HEK293 (cell line): Measurements from ENCODE around the gene MAP3K6.

Experiments
- CTCF ChIA-PET: fragments of 350-600 bp; formaldehyde crosslinking; extraction: SDS; loops from one replicate; lab custom pipeline; 2021; ENCODE audit warnings: antibody characterized with exemption; lab: Yijun Ruan, JAX
- POLR2A ChIA-PET: fragments of 300-600 bp; formaldehyde crosslinking; extraction: SDS; loops from one replicate; lab custom pipeline; 2020; ENCODE audit warnings: antibody characterized with exemption, inconsistent platforms; lab: Yijun Ruan, JAX
- H3K27ac ChIP-seq: fragments of 200-500 bp; sonication (Bioruptor generic); 2 replicates; pipeline ENCODE4 v1.5.1; 2014; ENCODE audit warnings: low read depth, low read length, control low read depth, inconsistent platforms; ENCODE audit errors: extremely low read depth
- H3K36me3 ChIP-seq, 2 experiments: fragments of 200-500 bp in 1 of 2; sonication (Bioruptor generic) in 1 of 2; 1 replicate in 1 of 2; 2 replicates in 1 of 2; pipeline ENCODE4 v1.5.1; 2014 to 2017; ENCODE audit warnings: inconsistent platforms in 2 of 2, low read length in 2 of 2; ENCODE audit not compliant: control insufficient read depth in 2 of 2, insufficient read depth in 1 of 2
- H3K4me1 ChIP-seq: fragments of 200-500 bp; sonication (Bioruptor generic); 2 replicates; pipeline ENCODE4 v1.5.1; 2014; ENCODE audit warnings: mild to moderate bottlenecking, low read length, inconsistent platforms; ENCODE audit not compliant: control insufficient read depth, insufficient read depth
- H3K4me3 ChIP-seq: 2 replicates; pipeline ENCODE4 v1.5.1; 2011; ENCODE audit warnings: low read depth, mild to moderate bottlenecking, control low read depth, low read length, moderate library complexity
- H3K9me3 ChIP-seq: fragments of 200-500 bp; sonication (Bioruptor generic); 2 replicates; pipeline ENCODE4 v1.5.1; 2014; ENCODE audit warnings: low read depth, low read length, inconsistent platforms; ENCODE audit not compliant: control insufficient read depth, insufficient read depth
- GLI4 ChIP-seq: fragments of 450-650 bp; formaldehyde crosslinking; IDR thresholded peaks from 2 replicates; pipeline ENCODE4 v1.5.1; 2016; ENCODE audit warnings: missing biosample characterization, missing genetic modification characterization
- HOXD13 ChIP-seq: sonication (generic); formaldehyde crosslinking; IDR thresholded peaks from 2 replicates; pipeline ENCODE4 v1.8.0; 2022; ENCODE audit warnings: missing genetic modification reagents, borderline replicate concordance
- KLF1 ChIP-seq: fragments of 450-650 bp; formaldehyde crosslinking; IDR thresholded peaks from 2 replicates; pipeline ENCODE4 v1.5.1; 2016; ENCODE audit warnings: missing biosample characterization, missing genetic modification characterization
- KLF9 ChIP-seq: fragments of 450-650 bp; formaldehyde crosslinking; IDR thresholded peaks from 2 replicates; pipeline ENCODE4 v1.5.1; 2016; ENCODE audit warnings: missing biosample characterization, missing genetic modification characterization, low read depth
- MZF1 ChIP-seq: fragments of 450-650 bp; formaldehyde crosslinking; IDR thresholded peaks from 2 replicates; pipeline ENCODE4 v1.5.1; 2017; ENCODE audit warnings: missing biosample characterization, missing genetic modification characterization, borderline replicate concordance
- OVOL3 ChIP-seq: fragments of 450-650 bp; formaldehyde crosslinking; IDR thresholded peaks from 2 replicates; pipeline ENCODE4 v1.5.1; 2016; ENCODE audit warnings: missing biosample characterization, missing genetic modification characterization
- PRDM2 ChIP-seq: fragments of 450-650 bp; formaldehyde crosslinking; IDR thresholded peaks from 2 replicates; pipeline ENCODE4 v1.5.1; 2016; ENCODE audit warnings: missing biosample characterization, missing genetic modification characterization, borderline replicate concordance
- SP2 ChIP-seq: fragments of 450-650 bp; formaldehyde crosslinking; IDR thresholded peaks from 2 replicates; pipeline ENCODE4 v1.5.1; 2016; ENCODE audit warnings: missing biosample characterization, missing genetic modification characterization
- SP3 ChIP-seq: fragments of 450-650 bp; formaldehyde crosslinking; IDR thresholded peaks from 2 replicates; pipeline ENCODE4 v1.5.1; 2016; ENCODE audit warnings: missing biosample characterization, missing genetic modification characterization
- WT1 ChIP-seq: fragments of 450-650 bp; formaldehyde crosslinking; IDR thresholded peaks from 2 replicates; pipeline ENCODE4 v1.5.1; 2016; ENCODE audit warnings: missing biosample characterization, missing genetic modification characterization
- ZBTB10 ChIP-seq: fragments of 450-650 bp; formaldehyde crosslinking; IDR thresholded peaks from 2 replicates; pipeline ENCODE4 v1.5.1; 2016; ENCODE audit warnings: missing biosample characterization, missing genetic modification characterization
- ZBTB48 ChIP-seq: fragments of 450-650 bp; formaldehyde crosslinking; IDR thresholded peaks from 2 replicates; pipeline ENCODE4 v1.5.1; 2016; ENCODE audit warnings: missing biosample characterization, missing genetic modification characterization
- ZBTB7A ChIP-seq: fragments of 450-650 bp; formaldehyde crosslinking; IDR thresholded peaks from 2 replicates; pipeline ENCODE4 v1.5.1; 2016; ENCODE audit warnings: low read depth, missing biosample characterization, missing genetic modification characterization
- ZFHX2 ChIP-seq: fragments of 450-650 bp; formaldehyde crosslinking; conservative IDR thresholded peaks from 2 replicates; pipeline ENCODE4 v1.5.1; 2016; ENCODE audit warnings: missing biosample characterization, missing genetic modification characterization
- ZNF148 ChIP-seq: fragments of 450-650 bp; formaldehyde crosslinking; IDR thresholded peaks from 2 replicates; pipeline ENCODE4 v1.5.0; 2017; ENCODE audit warnings: missing biosample characterization, missing genetic modification characterization, borderline replicate concordance
- ZNF24 ChIP-seq: fragments of 450-650 bp; formaldehyde crosslinking; IDR thresholded peaks from 2 replicates; pipeline ENCODE4 v1.5.1; 2016; ENCODE audit warnings: missing biosample characterization, missing genetic modification characterization
- ZNF837 ChIP-seq: fragments of 450-650 bp; formaldehyde crosslinking; IDR thresholded peaks from 2 replicates; pipeline ENCODE4 v1.5.1; 2016; ENCODE audit warnings: missing biosample characterization, missing genetic modification characterization
- TF ChIP-seq, protein P1 (sequence below): fragments of 450-650 bp; formaldehyde crosslinking; conservative IDR thresholded peaks from 2 replicates; pipeline ENCODE4 v1.5.1; 2016; ENCODE audit warnings: low read depth, missing biosample characterization, missing genetic modification characterization

MAP3K6 gene

DNA sequence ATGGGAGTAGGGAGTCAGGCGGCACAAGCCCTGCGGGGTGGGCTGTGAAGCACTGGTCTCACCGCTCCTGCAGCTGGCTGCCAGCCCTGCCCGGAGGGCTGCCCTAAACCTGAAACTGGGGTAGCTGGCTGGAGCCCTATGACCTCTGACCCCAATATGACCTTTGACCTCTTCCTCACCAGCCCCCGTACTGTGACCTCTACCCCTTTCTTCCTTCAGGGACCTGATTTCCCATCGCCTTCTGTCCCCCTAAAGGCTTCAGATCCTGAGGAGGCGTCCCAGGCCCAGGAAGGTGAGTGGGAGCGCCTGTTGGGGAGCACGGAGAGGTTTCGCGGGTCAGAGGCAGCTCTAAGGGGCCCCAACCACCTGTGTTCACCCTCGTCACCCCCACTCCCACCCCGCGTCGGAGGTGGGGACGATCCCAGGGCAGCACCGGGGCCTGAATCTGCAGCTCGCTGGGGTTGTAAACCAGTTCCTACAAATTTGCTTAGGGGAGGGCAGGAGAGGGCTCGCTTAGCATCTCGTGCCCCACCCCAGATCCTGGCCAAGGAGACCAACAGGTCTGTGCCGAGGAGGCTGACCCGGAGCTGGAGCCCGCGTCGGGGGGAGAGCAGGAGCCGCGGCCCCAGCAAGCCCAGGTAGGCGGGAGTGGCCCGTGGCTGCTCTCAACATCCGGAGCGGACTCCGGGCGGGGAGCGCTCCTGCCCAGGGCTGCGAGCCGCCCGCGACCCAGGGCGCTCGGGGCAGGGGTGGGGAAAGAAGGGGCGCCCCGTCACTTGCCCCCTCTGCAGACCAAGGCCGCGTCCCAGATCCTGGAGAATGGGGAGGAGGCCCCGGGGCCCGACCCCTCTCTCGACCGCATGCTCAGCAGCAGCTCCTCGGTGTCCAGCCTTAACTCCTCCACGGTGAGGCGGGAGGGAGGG lies 17.6 kb downstream of the MAP3K6 start (continued):
- TF ChIP-seq ZNF148 (tag by site-specific recombination) (no peak), ZBTB10 (peak; percentile 40; the same call in 1 of the 2 replicates), GLI4 (tag by site-specific recombination) (no peak), SP3 (peak; percentile 81), ZNF24 (tag by site-specific recombination) (no peak), KLF1 (0 out of 2 replicates have a peak, but pooled peaks have one; percentile 10), WT1 (no peak; the same call in 1 of the 2 replicates), SP2 (tag by site-specific recombination) (peak; percentile 59), ZBTB7A (tag by site-specific recombination) (peak; percentile 53; the same call in 1 of the 2 replicates), PRDM2 (tag by site-specific recombination) (no peak)

GRCh38 chr1:27346991-27347624 lies 19.7 kb downstream of the MAP3K6 start:
- CTCF ChIA-PET, result interaction anchor here (0.8 to 4.7 kb wide), 4 partner anchors 10 to 46 kb away, joined by 3 to 34 read pairs (median 5); partner anchors contain the start of gene MAP3K6
- no peak overlapping the region for H3K27ac ChIP-seq
- TF ChIP-seq ZFHX2 (tag by site-specific recombination) (peak; percentile 32; the same call in 1 of the 2 replicates), ZNF837 (tag by site-specific recombination) (no peak), HOXD13 (no peak), OVOL3 (tag by site-specific recombination) (no peak), ZNF24 (tag by site-specific recombination) (no peak), MZF1 (tag by site-specific recombination) (no peak), KLF9 (peak; percentile 38; the same call in 1 of the 2 replicates), ZBTB48 (peak; percentile 52)
- TF ChIP-seq, protein P1, sequence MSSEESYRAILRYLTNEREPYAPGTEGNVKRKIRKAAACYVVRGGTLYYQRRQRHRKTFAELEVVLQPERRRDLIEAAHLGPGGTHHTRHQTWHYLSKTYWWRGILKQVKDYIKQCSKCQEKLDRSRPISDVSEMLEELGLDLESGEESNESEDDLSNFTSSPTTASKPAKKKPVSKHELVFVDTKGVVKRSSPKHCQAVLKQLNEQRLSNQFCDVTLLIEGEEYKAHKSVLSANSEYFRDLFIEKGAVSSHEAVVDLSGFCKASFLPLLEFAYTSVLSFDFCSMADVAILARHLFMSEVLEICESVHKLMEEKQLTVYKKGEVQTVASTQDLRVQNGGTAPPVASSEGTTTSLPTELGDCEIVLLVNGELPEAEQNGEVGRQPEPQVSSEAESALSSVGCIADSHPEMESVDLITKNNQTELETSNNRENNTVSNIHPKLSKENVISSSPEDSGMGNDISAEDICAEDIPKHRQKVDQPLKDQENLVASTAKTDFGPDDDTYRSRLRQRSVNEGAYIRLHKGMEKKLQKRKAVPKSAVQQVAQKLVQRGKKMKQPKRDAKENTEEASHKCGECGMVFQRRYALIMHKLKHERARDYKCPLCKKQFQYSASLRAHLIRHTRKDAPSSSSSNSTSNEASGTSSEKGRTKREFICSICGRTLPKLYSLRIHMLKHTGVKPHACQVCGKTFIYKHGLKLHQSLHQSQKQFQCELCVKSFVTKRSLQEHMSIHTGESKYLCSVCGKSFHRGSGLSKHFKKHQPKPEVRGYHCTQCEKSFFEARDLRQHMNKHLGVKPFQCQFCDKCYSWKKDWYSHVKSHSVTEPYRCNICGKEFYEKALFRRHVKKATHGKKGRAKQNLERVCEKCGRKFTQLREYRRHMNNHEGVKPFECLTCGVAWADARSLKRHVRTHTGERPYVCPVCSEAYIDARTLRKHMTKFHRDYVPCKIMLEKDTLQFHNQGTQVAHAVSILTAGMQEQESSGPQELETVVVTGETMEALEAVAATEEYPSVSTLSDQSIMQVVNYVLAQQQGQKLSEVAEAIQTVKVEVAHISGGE (tag by site-specific recombination), result no peak

More at GRCh38 chr1:27346991-27347624, 19.7 kb downstream of the MAP3K6 start:
- Histone ChIP-seq H3K4me1 (peaks cover 4% of the 10 kb centered on the region), H3K36me3 (peaks cover 0 to 11% of the 10 kb centered on the region in 2 experiments; a peak in 1 of 3 replicates), H3K4me3 (no peak overlapping the region), H3K9me3 (no peaks in the 10 kb centered on the region)
- POLR2A ChIA-PET, result interaction anchor here (0.9 kb wide), 1 partner anchor 19 kb away, joined by 3 read pairs; no protein-coding TSS in a partner anchor
